ENCODE measurements around the gene ZNF81.

- no peak for TF ChIP-seq POLR2A (IDR thresholded peaks at IDR 0.05)
- TF ChIP-seq CTCF (IDR thresholded peaks at IDR 0.05): no peak
Observed at GRCh38 chrX:47828984-47829383, 7.7 kb upstream of the ZNF81 start.

Data from right lobe of liver (tissue), 4 donors.